ENCODE results near the gene SPINK8.
A peak's percentile ranks its signal among the peaks of the same experiment; 100 is the strongest.

DNA sequence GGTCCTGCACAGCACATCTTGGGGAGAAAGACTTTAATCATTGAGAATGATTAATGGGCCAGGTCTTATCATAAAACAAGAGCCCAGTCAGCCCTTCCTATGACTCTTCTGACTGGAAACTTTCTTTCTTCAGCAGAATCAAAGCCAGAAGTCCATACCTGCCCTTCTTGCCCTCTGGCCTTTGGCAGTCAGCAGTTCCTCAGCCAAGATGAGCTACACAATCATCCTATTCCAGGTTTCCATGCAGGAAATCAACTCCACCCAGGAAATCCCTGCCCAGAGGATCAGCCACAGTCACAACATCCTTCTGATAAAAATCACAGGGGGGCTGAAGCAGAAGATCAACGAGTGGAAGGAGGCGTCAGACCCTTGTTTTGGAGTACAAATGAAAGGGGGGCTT is 65.7 kb downstream of the SPINK8 start:
- no peak for TF ChIP-seq CTCF (IDR thresholded peaks at IDR 0.05; ENCODE audit: extremely low read depth in 1 of 2, insufficient read depth in 1 of 2, low read depth in 1 of 2, low read length in 2 of 2)
- TF ChIP-seq, protein P1, sequence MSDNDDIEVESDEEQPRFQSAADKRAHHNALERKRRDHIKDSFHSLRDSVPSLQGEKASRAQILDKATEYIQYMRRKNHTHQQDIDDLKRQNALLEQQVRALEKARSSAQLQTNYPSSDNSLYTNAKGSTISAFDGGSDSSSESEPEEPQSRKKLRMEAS (IDR thresholded peaks at IDR 0.05; ENCODE audit: insufficient read depth, insufficient read length), result no peak
- no peak for TF ChIP-seq FOS (IDR thresholded peaks at IDR 0.05; ENCODE audit: borderline replicate concordance, insufficient read depth, low read length)
- no peak for TF ChIP-seq POLR2A (IDR thresholded peaks at IDR 0.05; ENCODE audit: low read depth, low read length)
- TF ChIP-seq JUN (IDR thresholded peaks at IDR 0.05; ENCODE audit: borderline replicate concordance, insufficient read depth, insufficient read length, low read depth), result no peak
- no peak for TF ChIP-seq EZH2 (IDR thresholded peaks at IDR 0.05; ENCODE audit: borderline replicate concordance, low read depth, low read length, severe bottlenecking)
- TF ChIP-seq POLR2AphosphoS5 (IDR thresholded peaks at IDR 0.05; ENCODE audit: insufficient read depth, low read depth, low read length), result no peak
- no peak for TF ChIP-seq MYC (IDR thresholded peaks at IDR 0.05; ENCODE audit: low read depth, low read length)
- TF ChIP-seq GATA2 (IDR thresholded peaks at IDR 0.05; ENCODE audit: insufficient read depth, insufficient read length, low read depth, low read length), result peak; percentile 82

All from endothelial cell of umbilical vein (primary cell).